ENCODE results near the gene PRDM12. TPM values are rescaled to one million over a fixed set of nuclear protein-coding genes. Genes with fewer than 3 reads are reported as not detected.

Gene PRDM12
- total RNA-seq, 4 donors from 2014 or later: not detected

- Histone ChIP-seq H3K4me1 (peaks cover 0 to 22% of the 10 kb centered on the region in 2 donors), H3K36me3 (no peaks in the 10 kb centered on the region), H3K9me3 (no peaks in the 10 kb centered on the region), H3K27ac (no peak overlapping the region), H3K27me3 (peaks cover 5 to 25% of the 10 kb centered on the region in 2 donors), H3K4me3 (no peak overlapping the region)
- TF ChIP-seq POLR2A (IDR thresholded peaks at IDR 0.05): no peak
- TF ChIP-seq CTCF (IDR thresholded peaks at IDR 0.05): no peak
- intact Hi-C loops (cut with DNase I; ENCODE audit: low total_unique reads): no loop called here
- no peak for DNase-seq
These were observed 4.3 kb downstream of the PRDM12 start for GRCh38 chr9:130668659-130669058.

GRCh38 chr9:130669965-130670364 lies 5.6 kb downstream of the PRDM12 start:
- DNase-seq: no peak
- peaks cover 4 to 18% of the 10 kb centered on the region in 2 donors for H3K27me3 ChIP-seq
- no peak overlapping the region for H3K27ac ChIP-seq
- intact Hi-C loops (cut with DNase I; ENCODE audit: low total_unique reads): no loop called here
- no peak for TF ChIP-seq CTCF (IDR thresholded peaks at IDR 0.05)
- TF ChIP-seq POLR2A (IDR thresholded peaks at IDR 0.05): no peak
- no peak overlapping the region for H3K4me3 ChIP-seq
- no peaks in the 10 kb centered on the region for H3K9me3 ChIP-seq
- H3K4me1 ChIP-seq: peaks cover 0 to 11% of the 10 kb centered on the region in 2 donors
- no peaks in the 10 kb centered on the region for H3K36me3 ChIP-seq

GRCh38 chr9:130670644-130671043 lies 6.2 kb downstream of the PRDM12 start:
- Histone ChIP-seq H3K9me3 (no peaks in the 10 kb centered on the region), H3K27me3 (peaks cover 4 to 11% of the 10 kb centered on the region in 2 donors), H3K4me1 (peaks cover 0 to 4% of the 10 kb centered on the region in 2 donors), H3K4me3 (no peak overlapping the region), H3K36me3 (no peaks in the 10 kb centered on the region), H3K27ac (no peak overlapping the region)
- TF ChIP-seq POLR2A (IDR thresholded peaks at IDR 0.05) (no peak), CTCF (IDR thresholded peaks at IDR 0.05) (no peak)
- no peak for DNase-seq
- intact Hi-C loops (cut with DNase I; ENCODE audit: low total_unique reads): no loop called here

GRCh38 chr9:130672466-130672865 lies 8.1 kb downstream of the PRDM12 start:
- Histone ChIP-seq H3K27me3 (no peaks in the 10 kb centered on the region), H3K4me1 (no peaks in the 10 kb centered on the region), H3K9me3 (no peaks in the 10 kb centered on the region), H3K27ac (no peak overlapping the region), H3K4me3 (no peak overlapping the region), H3K36me3 (no peaks in the 10 kb centered on the region)
- TF ChIP-seq POLR2A (IDR thresholded peaks at IDR 0.05) (no peak), CTCF (IDR thresholded peaks at IDR 0.05) (no peak)
- intact Hi-C loops (cut with DNase I; ENCODE audit: low total_unique reads): no loop called here
- DNase-seq: no peak

- no peak for TF ChIP-seq POLR2A (IDR thresholded peaks at IDR 0.05)
- TF ChIP-seq CTCF (IDR thresholded peaks at IDR 0.05): no peak
These were observed 8.7 kb downstream of the PRDM12 start for GRCh38 chr9:130672933-130673615.

More at GRCh38 chr9:130672933-130673615, 8.7 kb downstream of the PRDM12 start:
- H3K4me1 ChIP-seq: no peaks in the 10 kb centered on the region
- DNase-seq: no peak
- no peak overlapping the region for H3K27ac ChIP-seq
- no peaks in the 10 kb centered on the region for H3K36me3 ChIP-seq
- H3K27me3 ChIP-seq: no peaks in the 10 kb centered on the region
- H3K4me3 ChIP-seq: no peak overlapping the region
- intact Hi-C loops (cut with DNase I; ENCODE audit: low total_unique reads): no loop called here
- no peaks in the 10 kb centered on the region for H3K9me3 ChIP-seq

Measured in uterus (tissue), 4 donors.